Thyroid gland (tissue), 4 donors: ENCODE data around the gene GGA2.

Source experiments
- CTCF ChIP-seq, 6 experiments: fragments of 200-600 bp in 3 of 6; fragments of 450-650 bp in 3 of 6; sonication (generic) in 3 of 6; IDR thresholded peaks; one replicate each; pipeline ENCODE4 v1.5.1; 2016 to 2019; ENCODE audit warnings: antibody characterized with exemption in 6 of 6, mild to moderate bottlenecking in 2 of 6, inconsistent platforms in 1 of 6, moderate library complexity in 1 of 6
- POLR2A ChIP-seq, 2 donors: fragments of 450-650 bp; IDR thresholded peaks; one replicate each; pipeline ENCODE4 v1.6.1; 2017; ENCODE audit warnings: antibody characterized with exemption in 2 of 2, mild to moderate bottlenecking in 2 of 2, moderate library complexity in 1 of 2

- no peak for TF ChIP-seq CTCF (IDR thresholded peaks at IDR 0.05)
- TF ChIP-seq POLR2A (IDR thresholded peaks at IDR 0.05) = no peak
Measured at GRCh38 chr16:23523876-23524385, 13.6 kb upstream of the GGA2 start.
